Ecto neural progenitor cell (in vitro differentiated cells): Measurements from ENCODE around the gene EEF1AKMT3.

Experiments
- DNase-seq: peaks from one replicate; pipeline ENCODE4 v3.0.0-alpha.2; 2018; ENCODE audit warnings: low spot score

EEF1AKMT3 gene

DNA sequence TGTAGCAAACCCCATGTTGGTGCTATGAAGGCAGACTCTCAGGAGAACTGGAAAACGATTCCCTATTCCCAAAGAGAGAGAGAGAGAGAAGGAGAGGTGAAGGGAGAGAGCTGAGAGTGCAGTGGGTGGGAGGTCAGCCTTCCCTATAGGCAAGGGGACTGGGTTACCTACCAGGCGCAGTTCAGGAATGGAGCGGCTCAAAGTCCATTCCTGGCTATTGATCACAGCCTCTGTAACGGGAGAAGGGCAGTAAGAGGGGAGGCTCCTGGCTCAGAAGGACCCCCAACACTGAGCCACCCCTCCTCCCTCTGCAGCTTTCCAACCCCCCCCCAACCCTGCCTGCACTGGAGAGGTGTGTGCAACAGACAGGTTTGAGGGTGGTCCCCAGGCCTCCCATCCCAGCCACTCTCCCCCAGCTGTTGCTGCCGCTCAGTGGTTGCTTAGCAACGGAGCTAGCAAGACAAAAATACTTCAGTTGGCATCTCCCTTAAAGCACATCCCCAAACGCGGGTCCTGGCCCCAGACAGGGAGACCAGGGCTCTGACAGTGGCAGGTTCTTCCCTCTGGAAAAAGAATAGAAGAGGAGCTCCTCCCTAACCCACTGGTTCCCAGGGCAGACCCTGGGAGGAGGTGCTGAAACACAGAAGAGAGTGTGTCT is 37.1 kb upstream of the EEF1AKMT3 start:
- no peak for DNase-seq

DNA sequence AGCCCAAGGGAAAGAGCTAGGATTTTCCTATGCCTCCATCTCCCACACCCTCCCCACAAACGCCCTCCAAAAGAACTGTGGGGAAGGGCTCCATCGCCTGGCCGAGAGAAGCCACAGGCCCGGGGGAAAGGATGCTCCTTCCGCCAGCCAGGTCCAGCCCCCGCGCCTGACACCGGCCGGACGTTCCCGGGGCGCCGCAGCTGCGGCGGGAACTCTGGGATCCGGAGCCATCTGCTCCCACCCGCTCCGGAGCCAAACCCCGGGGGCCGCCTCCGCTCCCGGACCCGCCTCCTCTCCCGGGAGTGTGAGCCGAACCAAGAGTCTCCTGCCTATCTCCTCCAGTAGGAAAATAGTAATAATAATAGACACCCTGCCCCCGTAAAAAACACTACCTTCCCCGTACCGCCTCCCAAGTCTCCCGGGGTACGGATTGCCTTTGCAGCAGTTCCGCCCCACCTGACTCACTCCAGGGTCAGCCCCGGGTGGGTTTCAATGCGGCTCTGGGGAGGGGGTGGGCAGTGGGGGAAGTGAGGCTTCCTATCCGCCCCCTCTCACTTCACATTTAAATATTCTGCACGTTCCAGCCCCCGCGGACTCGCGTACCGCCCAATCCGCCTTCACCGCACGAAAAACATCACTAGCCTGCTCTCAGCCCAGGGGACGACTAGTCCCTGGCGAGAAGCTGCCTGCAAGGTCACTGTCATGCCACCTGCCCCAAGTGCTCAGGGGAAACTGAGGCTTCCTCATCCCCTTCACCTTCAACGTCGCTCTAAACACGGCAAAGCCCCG is 36.3 kb upstream of the EEF1AKMT3 start:
- DNase-seq: peak; percentile 83

DNA sequence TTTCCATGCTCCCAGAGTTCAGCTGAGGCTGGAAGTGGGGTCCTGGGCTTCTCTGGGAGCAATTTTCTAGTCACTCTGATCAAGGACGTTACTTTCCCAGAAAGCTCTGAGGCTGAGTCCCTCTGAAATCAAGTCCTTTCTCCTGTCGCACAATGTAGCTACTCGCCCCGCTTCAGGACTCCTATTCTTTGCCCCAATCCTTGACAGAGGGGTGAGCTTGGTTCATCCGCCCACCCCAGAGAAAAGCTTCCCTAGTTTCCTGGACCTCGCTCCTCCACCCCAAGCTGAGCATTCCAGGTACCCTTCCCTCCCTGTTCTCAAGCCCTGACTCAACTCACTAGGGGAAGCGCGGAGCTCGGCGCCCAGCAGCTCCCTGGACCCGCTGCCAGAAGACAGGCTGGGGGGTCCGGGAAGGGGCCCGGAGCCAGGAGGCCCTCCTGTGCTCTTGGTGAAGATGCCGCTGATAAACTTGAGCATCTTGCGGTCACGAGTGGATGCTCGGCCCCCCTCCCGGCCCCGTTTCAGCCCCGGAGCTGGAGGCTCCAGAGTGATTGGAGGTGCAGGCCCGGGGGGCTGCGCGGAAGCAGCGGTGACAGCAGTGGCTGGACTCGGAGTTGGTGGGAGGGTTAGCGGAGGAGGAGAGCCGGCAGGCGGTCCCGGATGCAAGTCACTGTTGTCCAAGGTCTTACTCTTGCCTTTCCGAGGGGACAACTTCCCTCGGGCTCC is 35.5 kb upstream of the EEF1AKMT3 start:
- no peak for DNase-seq

DNA sequence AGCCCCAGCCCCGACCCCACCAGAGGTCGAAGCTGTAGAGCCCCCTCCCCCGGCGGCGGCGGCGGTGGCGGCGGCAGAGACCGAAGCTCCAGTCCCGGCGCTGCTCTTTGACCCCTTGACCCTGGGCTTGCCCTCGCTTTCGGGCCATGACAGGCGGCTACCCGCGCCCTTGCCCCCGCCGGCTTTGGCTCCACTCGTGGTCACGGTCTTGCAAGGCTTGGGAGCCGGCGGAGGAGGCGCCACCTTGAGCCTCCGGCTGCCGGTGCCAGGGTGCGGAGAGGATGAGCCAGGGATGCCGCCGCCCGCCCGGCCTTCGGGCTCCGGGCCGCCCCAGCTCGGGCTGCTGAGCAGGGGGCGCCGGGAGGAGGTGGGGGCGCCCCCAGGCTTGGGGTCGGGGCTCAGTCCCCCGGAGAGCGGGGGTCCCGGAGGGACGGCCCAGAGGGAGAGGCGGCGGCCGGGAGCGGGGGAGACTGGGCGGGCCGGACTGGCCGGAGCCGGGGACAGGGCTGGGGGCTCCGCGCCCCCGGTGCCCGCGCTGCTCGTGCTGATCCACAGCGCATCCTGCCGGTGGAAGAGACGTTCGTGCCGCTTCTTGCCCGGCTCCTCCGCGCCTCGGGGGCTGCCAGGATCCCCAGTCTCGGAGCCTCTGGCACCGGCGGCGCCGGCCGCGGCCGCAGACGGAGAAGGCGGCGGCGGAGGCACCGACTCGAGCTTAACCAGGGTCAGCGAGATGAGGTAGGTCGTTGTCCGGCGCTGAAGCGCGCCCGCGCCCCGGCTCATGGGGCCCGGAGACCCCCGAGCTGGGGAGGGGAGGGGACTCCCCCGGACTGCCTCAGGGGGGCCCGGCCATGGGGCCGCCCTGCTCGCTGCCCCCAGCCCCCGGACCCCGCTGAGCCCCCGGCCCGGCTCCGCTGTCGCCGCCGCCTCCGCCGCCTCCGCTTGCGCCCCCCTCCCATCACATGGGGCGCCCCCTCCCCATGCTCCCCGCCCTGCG is 34.6 kb upstream of the EEF1AKMT3 start:
- DNase-seq: peak; percentile 77

- DNase-seq: peak; percentile 77
These were observed 33.7 kb upstream of the EEF1AKMT3 start, which contains the start of gene AGAP2 for GRCh38 chr12:57738661-57739237. Gene AGAP2, minus strand, starts transcription at chr12:57738742. Its CDS starts 496 bp downstream, at chr12:57738246.

GRCh38 chr12:57739387-57739786 is 33.0 kb upstream of the EEF1AKMT3 start:
- no peak for DNase-seq

GRCh38 chr12:57739914-57740538 is 32.4 kb upstream of the EEF1AKMT3 start:
- no peak for DNase-seq

- no peak for DNase-seq
These were observed 31.6 kb upstream of the EEF1AKMT3 start for GRCh38 chr12:57740656-57741412.

DNA sequence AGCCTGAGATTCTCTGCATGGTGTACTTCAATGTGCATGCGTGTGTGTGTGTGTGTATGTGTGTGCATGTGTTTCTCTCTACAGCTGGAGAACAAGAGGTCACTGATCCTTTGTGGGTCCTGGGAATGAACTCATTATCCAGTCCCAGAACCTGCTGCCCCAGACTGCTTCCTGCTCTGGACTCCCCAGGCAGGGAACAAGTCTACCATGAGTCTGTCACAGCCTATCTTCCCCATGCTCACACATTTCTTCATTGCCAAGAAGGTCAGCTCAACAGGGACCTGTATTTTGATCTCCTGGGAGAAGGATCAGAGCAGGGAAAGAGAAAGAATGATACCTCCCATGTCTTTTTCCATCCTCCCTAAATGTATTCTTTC is 31.0 kb upstream of the EEF1AKMT3 start:
- DNase-seq: no peak

GRCh38 chr12:57741844-57742738 is 30.3 kb upstream of the EEF1AKMT3 start:
- DNase-seq: no peak

- no peak for DNase-seq
These were observed 28.6 kb upstream of the EEF1AKMT3 start for GRCh38 chr12:57743769-57744168.

- no peak for DNase-seq
These were observed 28.1 kb upstream of the EEF1AKMT3 start for GRCh38 chr12:57744194-57744776.

DNA sequence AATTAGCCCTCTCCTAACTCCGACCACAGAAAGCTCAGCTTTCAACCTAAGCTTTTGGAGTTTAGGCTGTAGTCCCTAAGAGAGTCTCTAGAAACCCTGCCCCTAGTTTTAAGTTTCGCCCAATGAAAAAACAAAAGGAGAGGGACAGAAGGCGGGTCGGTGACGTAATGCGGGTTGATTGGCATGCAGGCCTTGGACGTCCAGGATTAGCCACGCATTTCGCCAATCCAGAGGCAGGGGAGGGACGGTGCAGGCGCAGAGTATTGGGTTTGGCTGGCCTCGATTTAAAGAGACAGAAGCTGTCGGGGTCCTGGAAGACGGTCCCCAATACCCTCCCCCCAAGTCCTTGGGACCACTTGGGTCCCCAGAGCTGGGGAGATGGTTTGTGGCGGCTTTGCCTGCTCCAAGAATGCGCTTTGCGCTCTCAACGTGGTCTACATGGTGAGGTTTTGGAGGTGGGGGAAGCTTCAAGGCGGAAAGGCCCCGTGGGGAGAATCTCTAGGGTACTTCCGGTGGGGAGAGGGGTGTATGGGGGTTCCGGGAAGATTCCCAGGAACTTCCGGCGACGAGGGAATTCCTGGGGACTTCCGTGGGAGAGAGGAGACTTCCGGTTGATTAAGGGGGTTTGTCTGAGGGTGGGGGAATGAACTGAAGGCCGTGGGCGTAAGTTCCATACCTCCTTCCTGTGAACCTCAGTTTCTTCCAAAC is 27.5 kb upstream of the EEF1AKMT3 start, which contains the start of gene TSPAN31:
TSPAN31 (plus strand) TSS at position 263 of the 708 bp plus-strand sequence; CDS start at position 379, 116 bp downstream.
- peak; percentile 98 for DNase-seq

DNA sequence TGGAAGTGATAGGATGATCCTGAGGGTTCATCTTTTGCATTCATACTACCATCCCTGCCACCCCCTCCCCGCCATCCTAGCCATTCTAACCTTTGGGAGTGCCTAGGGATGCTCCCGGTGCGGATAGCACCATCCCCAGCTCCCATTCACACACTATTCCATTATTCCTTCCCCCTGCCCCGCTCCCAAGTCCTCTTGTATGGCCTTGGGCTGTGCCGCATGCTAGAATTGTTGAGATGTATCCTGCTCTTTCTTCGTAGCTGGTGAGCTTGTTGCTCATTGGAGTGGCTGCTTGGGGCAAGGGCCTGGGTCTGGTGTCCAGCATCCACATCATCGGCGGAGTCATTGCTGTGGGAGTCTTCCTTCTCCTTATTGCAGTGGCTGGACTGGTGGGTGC is 26.9 kb upstream of the EEF1AKMT3 start:
- no peak for DNase-seq

DNA sequence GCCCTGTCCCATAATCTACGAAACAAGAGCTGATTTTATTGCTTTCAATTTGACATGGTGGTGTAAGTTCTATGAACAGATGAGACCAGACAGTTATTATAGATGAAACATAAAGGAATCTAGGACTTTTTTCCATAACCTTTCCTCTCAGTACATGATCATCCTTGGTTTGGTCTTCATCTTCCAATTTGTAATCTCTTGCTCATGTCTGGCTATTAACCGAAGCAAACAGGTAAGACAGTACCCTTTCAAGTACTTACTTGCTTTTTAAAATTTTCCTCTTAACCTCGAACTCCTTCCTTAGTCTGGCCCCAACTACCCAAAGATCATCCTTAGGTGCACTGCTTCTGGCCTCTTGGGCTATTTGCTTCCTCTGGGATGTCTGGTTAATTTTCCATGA is 26.4 kb upstream of the EEF1AKMT3 start:
- DNase-seq: no peak

DNA sequence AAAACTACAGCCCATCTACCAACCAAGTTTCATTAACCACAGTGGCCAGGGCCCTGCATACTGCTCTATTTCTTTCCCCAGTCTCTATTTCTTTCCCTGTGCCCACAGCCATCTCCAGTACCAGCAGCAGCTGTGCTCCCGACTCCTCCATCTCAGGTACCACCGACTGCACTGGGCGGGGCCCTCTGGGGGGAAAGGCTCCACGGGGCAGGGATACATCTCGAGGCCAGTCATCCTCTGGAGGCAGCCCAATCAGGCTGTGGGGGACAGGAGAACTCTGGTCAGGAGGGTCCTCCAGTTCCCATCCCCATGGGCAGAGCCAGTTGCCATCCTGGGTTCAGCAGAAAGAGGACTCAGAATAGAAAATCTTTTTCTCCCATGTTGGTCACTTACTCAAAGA is 23.4 kb upstream of the EEF1AKMT3 start:
- DNase-seq: no peak

DNA sequence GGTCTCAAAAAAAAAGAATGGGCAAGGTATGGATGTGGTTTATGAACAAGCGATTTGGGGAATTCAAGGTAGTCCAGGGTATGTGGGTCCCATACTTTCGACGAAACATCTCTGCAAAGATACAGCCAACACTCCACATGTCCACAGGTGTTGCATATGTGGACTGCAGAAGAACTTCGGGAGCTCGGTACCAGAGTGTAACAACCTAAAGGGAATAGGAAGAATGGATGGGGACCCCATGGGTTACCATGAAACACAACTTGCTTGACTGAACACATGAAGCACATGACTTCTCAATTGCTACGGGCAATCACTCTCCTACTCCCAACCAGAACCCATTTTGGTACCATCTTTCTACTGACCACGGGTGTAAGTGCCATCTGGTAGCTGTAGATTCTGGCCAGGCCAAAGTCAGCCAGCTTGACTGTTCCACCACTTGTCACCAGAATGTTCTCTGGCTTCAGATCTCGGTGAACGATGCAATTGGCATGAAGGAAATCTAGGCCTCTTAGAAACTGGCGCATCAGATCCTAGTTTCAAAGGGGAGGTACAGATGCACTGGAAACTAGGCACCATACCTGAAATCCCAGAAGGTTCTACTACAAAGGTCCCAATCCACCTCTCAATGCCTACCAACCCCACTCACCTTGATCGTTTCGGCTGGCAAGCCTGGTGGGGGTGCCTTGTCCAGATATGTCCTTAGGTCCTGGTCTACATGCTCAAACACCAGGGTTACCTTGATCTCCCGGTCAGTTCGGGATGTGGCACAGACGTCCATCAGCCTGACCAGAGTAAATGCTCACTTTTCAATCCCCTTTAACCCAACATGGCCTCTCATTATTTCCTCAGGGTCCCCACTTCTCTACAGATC is 21.6 kb upstream of the EEF1AKMT3 start:
- DNase-seq: no peak
